GM21528 (cell line): ENCODE results near the gene PDIA4.
"Not testable (repeated sequence)": the region's sequence is repeated elsewhere in the genome, so short reads cannot be mapped to it uniquely, and the experiment has no call there.

Experiments used
- ATAC-seq: cut with Tn5 transposase; IDR thresholded peaks from one replicate; pipeline ENCODE4 v1.9.1; 2021; ENCODE audit warnings: mild to moderate bottlenecking, moderate library complexity; ENCODE audit not compliant: unreplicated experiment, low FRiP score

The PDIA4 gene

GRCh38 chr7:148979827-148980226 lies 48.5 kb downstream of the PDIA4 start:
- ATAC-seq = no peak

- ATAC-seq = not testable (repeated sequence)
These were observed 49.2 kb downstream of the PDIA4 start for GRCh38 chr7:148979072-148979471.

GRCh38 chr7:148978091-148978490 lies 50.2 kb downstream of the PDIA4 start:
- ATAC-seq = no peak

GRCh38 chr7:148975896-148976295 lies 52.4 kb downstream of the PDIA4 start:
- no peak for ATAC-seq

- ATAC-seq = no peak
These were observed 55.0 kb downstream of the PDIA4 start for GRCh38 chr7:148973256-148973655.

GRCh38 chr7:148972375-148972774 lies 55.9 kb downstream of the PDIA4 start:
- ATAC-seq = no peak

- no peak for ATAC-seq
These were observed 60.7 kb downstream of the PDIA4 start for GRCh38 chr7:148967602-148968001.

- no peak for ATAC-seq
These were observed 61.3 kb downstream of the PDIA4 start for GRCh38 chr7:148967032-148967372.

GRCh38 chr7:148964483-148965267 lies 63.6 kb downstream of the PDIA4 start:
- no peak for ATAC-seq

GRCh38 chr7:148963583-148964482 lies 64.5 kb downstream of the PDIA4 start:
- ATAC-seq = no peak

- ATAC-seq = peak; percentile 62
These were observed 65.3 kb downstream of the PDIA4 start for GRCh38 chr7:148962823-148963582.

- peak; percentile 6 for ATAC-seq
These were observed 65.9 kb downstream of the PDIA4 start for GRCh38 chr7:148962440-148962822.

- ATAC-seq = no peak
These were observed 68.6 kb downstream of the PDIA4 start for GRCh38 chr7:148959726-148960125.

- no peak for ATAC-seq
These were observed 70.2 kb downstream of the PDIA4 start for GRCh38 chr7:148958061-148958460.

GRCh38 chr7:148954766-148955165 lies 73.5 kb downstream of the PDIA4 start:
- no peak for ATAC-seq

- no peak for ATAC-seq
These were observed 74.6 kb downstream of the PDIA4 start for GRCh38 chr7:148953676-148954075.
